ENCODE data around the gene AFF3.

- TF ChIP-seq POLR2A (IDR thresholded peaks at IDR 0.05) (no peak), POLR2AphosphoS5 (IDR thresholded peaks at IDR 0.05) (no peak)
- TF ChIP-seq, protein P1, sequence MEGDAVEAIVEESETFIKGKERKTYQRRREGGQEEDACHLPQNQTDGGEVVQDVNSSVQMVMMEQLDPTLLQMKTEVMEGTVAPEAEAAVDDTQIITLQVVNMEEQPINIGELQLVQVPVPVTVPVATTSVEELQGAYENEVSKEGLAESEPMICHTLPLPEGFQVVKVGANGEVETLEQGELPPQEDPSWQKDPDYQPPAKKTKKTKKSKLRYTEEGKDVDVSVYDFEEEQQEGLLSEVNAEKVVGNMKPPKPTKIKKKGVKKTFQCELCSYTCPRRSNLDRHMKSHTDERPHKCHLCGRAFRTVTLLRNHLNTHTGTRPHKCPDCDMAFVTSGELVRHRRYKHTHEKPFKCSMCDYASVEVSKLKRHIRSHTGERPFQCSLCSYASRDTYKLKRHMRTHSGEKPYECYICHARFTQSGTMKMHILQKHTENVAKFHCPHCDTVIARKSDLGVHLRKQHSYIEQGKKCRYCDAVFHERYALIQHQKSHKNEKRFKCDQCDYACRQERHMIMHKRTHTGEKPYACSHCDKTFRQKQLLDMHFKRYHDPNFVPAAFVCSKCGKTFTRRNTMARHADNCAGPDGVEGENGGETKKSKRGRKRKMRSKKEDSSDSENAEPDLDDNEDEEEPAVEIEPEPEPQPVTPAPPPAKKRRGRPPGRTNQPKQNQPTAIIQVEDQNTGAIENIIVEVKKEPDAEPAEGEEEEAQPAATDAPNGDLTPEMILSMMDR (IDR thresholded peaks at IDR 0.05) = no peak
These were observed 462.9 kb downstream of the AFF3 start for GRCh38 chr2:99679518-99679917.
